ENCODE results near the gene KLHL5.
"Not testable (repeated sequence)": the region's sequence is repeated elsewhere in the genome, so short reads cannot be mapped to it uniquely, and the experiment has no call there.

The KLHL5 gene, protein sequence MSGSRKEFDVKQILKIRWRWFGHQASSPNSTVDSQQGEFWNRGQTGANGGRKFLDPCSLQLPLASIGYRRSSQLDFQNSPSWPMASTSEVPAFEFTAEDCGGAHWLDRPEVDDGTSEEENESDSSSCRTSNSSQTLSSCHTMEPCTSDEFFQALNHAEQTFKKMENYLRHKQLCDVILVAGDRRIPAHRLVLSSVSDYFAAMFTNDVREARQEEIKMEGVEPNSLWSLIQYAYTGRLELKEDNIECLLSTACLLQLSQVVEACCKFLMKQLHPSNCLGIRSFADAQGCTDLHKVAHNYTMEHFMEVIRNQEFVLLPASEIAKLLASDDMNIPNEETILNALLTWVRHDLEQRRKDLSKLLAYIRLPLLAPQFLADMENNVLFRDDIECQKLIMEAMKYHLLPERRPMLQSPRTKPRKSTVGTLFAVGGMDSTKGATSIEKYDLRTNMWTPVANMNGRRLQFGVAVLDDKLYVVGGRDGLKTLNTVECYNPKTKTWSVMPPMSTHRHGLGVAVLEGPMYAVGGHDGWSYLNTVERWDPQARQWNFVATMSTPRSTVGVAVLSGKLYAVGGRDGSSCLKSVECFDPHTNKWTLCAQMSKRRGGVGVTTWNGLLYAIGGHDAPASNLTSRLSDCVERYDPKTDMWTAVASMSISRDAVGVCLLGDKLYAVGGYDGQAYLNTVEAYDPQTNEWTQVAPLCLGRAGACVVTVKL

GRCh38 chr4:39062094-39062769 lies at the start of gene KLHL5:
TSS of gene KLHL5 (plus strand) at chr4:39062232. CDS start at chr4:39062653, 421 bp downstream.
- no peak for DNase-seq

GRCh38 chr4:39014028-39014427 lies 48.0 kb upstream of the KLHL5 start:
- DNase-seq = no peak

DNA sequence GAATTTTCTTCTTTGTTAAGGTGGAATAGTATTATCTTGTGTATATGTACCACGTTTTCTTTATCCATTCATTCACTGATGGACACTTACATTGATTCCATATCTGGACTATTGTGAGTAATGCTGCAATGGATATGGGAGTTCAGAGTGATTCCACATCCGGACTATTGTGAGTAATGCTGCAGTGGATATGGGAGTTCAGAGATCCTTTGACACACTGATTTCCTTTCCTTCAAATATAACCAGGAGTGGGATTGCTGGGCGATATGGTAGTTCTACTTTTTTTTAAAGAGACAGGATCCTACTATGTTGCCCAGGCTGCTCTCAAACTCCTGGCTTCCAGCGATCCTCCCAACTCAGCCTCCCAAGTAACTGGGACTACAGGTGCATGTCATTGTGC lies 41.9 kb upstream of the KLHL5 start:
- DNase-seq = no peak

DNA sequence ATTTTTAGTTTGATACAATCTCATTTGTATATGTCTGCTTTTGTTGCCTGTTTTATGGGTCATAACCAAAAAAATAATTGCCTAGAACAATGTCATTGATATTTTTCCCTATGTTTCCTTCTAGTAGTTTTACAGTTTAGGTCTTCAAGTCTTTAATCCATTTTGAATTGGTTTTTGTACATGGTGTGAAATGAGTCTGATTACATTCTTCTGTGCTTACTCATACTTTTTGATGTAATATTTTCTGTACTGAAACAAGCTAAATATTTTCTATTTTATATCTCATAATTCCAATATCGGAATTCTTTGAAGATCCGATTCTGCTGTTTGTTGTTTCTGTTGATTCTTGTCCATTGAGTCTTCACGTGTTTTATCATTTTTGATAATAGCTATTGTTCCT lies 40.4 kb upstream of the KLHL5 start:
- DNase-seq = no peak

DNA sequence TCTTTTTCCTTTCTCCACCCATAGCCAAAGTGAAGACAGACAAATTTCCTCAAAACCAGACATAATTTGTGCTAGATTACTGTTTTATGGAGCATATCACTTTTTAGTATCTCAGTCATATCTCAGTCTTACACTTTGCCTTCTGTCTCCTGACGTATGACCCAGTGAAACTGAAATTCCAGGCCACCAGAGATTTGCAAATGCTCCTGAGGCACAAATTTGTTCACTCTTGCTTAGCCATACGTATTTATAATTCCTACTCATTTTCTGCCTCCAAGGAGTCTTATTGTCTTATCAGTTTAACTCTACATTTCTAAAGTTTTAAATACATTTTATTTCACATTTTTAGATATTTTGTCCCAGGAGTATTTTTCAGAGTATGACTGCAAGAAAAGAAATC lies 39.8 kb upstream of the KLHL5 start:
- DNase-seq = no peak

GRCh38 chr4:39023059-39023458 lies 39.0 kb upstream of the KLHL5 start:
- DNase-seq = no peak

DNA sequence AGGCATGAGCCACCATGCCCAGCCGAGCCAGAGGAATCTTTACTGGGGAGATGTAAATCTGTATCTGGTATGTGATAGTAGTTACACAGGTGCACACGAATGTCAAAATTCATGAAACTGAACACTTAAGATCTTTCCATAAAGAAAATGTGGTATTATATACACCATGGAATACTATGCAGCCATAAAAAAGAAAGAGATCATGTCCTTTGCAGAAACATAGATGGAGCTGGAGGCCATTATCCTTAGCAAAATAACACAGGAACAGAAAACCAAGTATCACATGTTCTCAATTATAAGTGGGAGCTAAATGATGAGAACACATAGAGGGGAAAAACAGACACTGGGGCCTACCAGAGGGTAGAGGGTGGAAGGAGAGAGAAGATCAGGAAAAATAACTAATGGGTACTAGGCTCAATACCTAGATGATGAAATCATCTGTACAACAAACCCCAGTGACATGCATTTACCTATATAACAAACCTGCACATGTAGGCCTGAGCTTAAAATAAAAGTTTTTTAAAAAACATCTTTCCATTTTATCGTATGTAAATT lies 37.6 kb upstream of the KLHL5 start:
- DNase-seq = no peak

GRCh38 chr4:39025552-39026085 lies 36.4 kb upstream of the KLHL5 start:
- no peak for DNase-seq

DNA sequence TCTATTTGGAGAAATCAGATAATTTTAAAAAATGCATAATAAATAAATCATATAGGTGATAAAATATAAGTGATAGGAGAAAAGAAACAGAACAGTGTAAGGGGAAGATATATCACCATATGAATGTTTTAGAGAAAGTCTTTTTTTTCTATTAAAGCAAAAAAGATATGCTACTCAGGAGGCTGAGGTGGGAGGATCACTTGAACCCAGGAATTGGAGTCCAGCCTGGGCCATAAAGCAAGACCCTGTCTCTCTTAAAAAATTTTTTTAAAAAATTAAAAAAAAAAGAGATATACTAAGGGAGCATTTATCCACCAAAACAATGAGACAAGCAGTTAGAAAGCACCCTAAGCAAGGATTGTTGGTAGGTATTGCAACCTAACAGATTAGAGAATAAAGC lies 35.9 kb upstream of the KLHL5 start:
- no peak for DNase-seq

DNA sequence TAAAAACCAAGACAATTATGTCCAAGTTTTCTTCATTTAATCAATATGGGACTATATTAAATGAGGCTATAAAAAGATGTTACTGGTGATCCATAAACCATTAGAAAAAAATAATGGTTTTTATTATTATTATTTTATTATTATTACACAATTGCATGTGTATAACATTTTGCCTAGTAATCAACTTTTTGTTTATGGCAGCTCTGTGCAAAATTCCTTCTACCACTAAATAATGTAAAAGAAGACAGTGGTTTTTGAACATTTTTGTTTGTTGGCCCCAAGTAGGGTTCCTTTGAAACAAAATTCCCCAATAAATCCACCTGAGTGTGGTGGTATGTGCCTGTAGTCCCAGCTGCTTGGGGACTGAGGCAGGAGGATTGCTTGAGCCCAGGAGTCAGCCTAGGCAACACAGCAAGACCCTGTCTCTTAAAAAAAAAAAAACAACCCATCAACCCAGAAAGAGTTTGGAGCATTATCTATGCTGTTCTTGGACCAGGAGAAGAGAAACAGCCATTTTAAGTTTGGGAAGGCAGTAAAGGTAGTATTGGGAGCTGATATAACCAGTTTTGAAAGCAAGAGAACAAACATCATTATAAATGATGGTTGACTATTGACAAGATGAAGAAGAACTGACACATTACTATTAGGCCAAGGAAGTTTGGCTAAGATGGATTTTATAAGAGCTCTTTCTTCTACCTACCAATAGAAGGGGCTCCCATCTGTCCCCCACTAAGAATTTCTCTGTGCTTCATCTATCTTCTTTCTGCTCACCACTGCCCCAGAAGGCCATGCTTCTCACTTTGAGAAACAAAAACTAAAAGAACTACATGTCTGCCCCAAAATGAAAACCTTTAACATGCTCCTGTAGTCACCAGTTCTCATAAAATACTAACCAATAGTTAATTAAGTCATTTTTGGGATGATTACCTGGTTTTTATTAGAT lies 32.0 kb upstream of the KLHL5 start:
- no peak for DNase-seq

DNA sequence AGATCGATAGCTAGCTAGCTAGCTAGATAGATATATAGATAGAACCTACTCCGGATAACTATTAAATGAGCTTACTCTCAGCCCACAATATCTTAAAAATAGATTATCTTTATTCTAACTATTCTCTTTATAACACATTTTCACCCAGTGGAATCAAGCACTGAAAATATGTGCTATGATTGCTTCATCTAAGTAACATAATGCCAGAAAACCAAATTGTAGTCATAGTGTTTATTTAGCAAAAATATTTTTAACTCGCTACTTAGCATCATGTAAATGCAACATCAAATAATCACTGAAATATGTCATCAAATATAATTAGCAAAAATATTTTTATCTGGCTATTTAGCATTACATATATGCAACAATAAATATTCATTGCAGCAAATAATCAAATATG lies 31.3 kb upstream of the KLHL5 start:
- no peak for DNase-seq

DNA sequence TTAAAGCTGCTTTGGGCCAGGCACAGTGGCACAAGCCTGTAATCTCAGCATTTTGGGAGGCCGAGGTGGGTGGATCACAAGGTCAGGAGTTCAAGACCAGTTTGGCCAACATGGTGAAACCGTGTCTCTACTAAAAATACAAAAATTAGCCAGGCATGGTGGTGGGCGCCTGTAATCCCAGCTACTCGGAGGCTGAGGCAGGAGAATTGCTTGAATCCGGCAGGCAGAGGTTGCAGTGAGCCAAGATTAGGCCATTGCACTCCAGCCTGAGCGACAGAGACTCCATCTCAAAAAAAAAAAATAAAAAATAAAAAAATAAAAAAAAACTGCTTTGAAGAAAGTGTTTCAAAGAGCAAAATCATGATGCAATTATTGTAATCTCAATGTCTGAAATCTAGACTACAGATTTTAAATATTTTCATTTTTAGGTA lies 30.4 kb upstream of the KLHL5 start:
- not testable (repeated sequence) for DNase-seq

- no peak for DNase-seq
Observed at GRCh38 chr4:39032218-39033085, 29.6 kb upstream of the KLHL5 start, which contains the start of gene TMEM156. TSS of gene TMEM156 (minus strand) at chr4:39032409. CDS start at chr4:39032313, 96 bp downstream.

GRCh38 chr4:39036172-39036571 lies 25.9 kb upstream of the KLHL5 start:
- DNase-seq = no peak

DNA sequence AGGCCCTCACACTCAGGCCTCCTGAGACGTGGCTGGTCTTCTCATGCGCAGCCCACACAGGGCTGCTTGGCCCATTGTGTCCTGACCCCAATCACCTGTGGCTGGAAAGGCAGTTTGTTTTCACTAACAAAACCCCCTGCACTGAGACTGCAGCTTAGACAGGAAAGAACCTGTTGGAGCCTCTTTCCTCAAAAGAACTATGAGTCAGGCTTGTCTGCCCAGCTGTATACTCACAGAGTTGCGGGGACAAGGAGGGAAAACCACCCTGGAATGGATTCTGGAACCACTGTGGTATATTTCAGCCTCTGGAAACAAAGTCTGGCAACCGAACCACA lies 24.6 kb upstream of the KLHL5 start:
- no peak for DNase-seq

DNA sequence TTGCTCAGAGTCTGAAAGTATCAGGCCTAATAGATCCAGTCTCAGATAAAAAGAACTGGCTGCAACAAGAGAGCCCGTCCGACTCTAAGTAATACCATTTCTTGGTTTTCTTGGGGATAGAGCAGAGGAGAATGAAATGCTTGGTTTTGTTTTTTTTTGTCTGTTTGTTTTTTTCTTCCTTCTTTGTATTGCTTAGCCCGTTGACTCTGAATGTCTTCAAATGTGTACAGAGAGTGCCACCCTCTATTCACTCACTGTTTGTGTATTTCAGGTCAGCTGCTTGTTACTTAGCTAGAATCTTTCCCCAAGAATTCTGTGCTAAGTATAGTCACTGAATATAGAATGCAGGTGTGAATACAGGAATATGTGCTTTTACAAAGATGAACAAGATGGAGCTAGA lies 24.1 kb upstream of the KLHL5 start:
- DNase-seq = no peak

DNA sequence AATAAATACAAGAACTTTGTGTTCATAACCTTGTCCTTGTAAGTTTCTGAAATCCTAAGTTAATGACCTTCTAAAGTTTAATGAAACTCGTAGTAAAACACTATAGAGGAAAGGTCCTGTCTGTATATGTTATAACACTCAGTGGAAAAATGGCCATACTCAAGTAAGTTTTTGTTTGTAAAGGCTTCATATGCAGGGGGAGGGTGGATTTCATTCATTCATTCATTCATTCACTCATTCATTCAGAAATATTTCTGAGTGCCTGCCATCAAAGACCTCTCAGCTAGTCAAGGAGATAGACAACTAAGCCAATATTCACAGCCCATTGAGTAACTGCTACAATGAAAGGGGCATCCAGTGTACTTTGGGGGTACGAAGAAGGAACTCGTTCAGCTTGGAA lies 22.9 kb upstream of the KLHL5 start:
- DNase-seq = no peak

- DNase-seq = no peak
Observed at GRCh38 chr4:39042366-39042765, 19.7 kb upstream of the KLHL5 start.

DNA sequence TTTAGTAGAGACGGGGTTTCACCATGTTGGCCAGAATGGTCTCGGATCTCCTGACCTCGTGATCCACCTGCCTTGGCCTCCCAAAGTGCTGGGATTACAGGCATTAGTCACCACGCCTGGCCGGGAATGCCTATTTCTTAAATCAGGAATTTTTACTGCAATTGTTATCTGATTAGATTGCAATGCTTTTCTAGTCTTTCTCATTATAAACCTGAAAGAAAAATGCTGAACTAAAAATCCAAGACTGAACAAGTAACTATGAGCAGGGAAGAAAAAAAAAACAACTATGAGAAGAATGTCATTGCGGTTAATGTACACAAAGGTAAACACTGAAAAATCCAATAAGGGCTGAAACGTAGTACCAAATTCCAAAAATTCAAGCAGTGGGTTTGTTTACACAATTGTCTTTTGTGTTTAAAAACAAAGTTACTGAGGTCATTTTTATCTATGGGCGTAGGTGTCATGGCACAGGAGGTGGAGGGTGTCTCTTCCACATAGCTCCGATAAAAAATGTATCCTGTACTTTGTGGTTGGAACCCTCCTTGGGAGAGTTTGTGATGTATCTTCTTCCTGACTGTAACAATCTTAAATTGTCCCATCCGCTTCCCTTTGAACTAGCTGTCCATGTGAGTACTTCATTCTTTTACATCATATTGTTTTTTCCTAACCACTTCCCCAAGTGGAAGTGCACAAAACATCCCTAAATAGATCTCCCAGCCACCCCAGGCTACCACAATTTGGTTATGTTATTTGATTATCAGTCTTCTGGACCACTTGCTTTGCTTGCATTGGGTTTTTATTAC lies 18.8 kb upstream of the KLHL5 start:
- DNase-seq = no peak

DNA sequence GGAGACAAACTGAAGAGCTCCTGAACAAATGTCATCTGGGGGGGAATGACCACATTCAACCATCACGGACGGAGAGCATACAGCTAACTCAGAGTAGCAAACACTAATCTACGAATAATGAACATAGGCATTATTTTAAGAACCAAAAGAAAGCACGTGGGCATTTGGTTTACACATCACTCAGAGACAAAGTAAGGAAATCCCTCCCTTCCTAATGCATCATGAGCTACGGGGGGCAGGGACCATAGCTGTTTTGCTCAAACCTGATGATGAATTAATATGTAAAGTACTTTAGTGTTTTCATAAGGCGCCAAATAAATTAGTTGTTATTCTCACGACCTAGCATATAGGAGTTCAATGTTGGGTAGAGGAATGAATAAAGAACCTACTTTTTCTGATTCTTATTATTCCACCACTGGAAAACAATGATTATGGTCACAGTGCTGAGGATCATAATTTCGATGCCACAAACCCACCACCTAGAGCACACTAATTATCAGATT lies 18.1 kb upstream of the KLHL5 start:
- no peak for DNase-seq
